ENCODE data around the gene WHRN. TPM values are rescaled to one million over a fixed set of nuclear protein-coding genes. Genes with fewer than 3 reads are reported as not detected.

Gene WHRN
- total and polyA plus RNA-seq, 2 of the 8 experiments (the other 6 are each of a cell fraction or from before 2014, with no cell fraction given) = 4.4 to 7.7 TPM

- no peak overlapping the region for H2BK15ac ChIP-seq (ENCODE audit: low read length)
- H3K23me2 ChIP-seq (ENCODE audit: low read depth, low read length) = peaks cover 14% of the 10 kb centered on the region; the same call in 1 of the 2 replicates
- H2AFZ ChIP-seq (ENCODE audit: low read length) = peak overlapping the region; percentile 83; the same call in 1 of the 2 replicates
- H3K23ac ChIP-seq (ENCODE audit: insufficient read length) = no peak overlapping the region
- H3K36me3 ChIP-seq (ENCODE audit: control insufficient read depth in 2 of 4, insufficient read depth in 4 of 4, low read length in 3 of 4) = no peaks in the 10 kb centered on the region
- no peaks in the 10 kb centered on the region for H4K20me1 ChIP-seq (replicated peaks in 1 of 2; ENCODE audit: control insufficient read depth in 1 of 2, insufficient read depth in 2 of 2, low read length in 2 of 2)
- WGBS, 2 experiments (ENCODE audit: extremely low coverage in 1 of 2, insufficient coverage in 1 of 2, insufficient read length in 1 of 2, insufficient replicate concordance in 2 of 2, low coverage in 1 of 2, low lambda C conversion rate in 2 of 2, missing lambda C conversion rate in 1 of 2) = 68% methylated on average over 7 of the region's 7 CpGs; no CpG with 5 or more reads in 1 of the 2 experiments
- no peak overlapping the region for H3K4ac ChIP-seq (replicated peaks; ENCODE audit: insufficient read length, low read depth, low read length)
- no peaks in the 10 kb centered on the region for H3K9me3 ChIP-seq (ENCODE audit: insufficient read depth in 2 of 2, low read depth in 1 of 2, low read length in 1 of 2)
- DNase-seq (ENCODE audit: low read depth in 1 of 2, low spot score in 2 of 2) (no peak), FAIRE-seq (no peak)
- H3K14ac ChIP-seq (ENCODE audit: insufficient read length) = no peak overlapping the region
- peak overlapping the region in 1 of 4 experiments; percentile 28; a peak in 1 of 7 replicates for H3K9ac ChIP-seq (replicated peaks in 1 of 4; ENCODE audit: extremely low read depth in 1 of 4, low read depth in 3 of 4, low read length in 3 of 4)
- H4K5ac ChIP-seq (ENCODE audit: insufficient read length, low read depth, low read length) = no peak overlapping the region
- ChIA-PET POLR2A (ENCODE audit: partially characterized antibody) (interaction anchor here (0.9 kb wide), 2 partner anchors 23 to 82 kb away, joined by 3 to 4 read pairs; partner anchors contain the start of gene ATP6V1G1), CTCF (ENCODE audit: partially characterized antibody) (interaction anchor here (1.0 to 10.1 kb wide), 5 partner anchors 10 to 74 kb away, joined by 3 to 97 read pairs (median 3); no protein-coding TSS in a partner anchor)
- peaks cover 2 to 14% (median 8%) of the 10 kb centered on the region in 4 experiments; a peak in 6 of 7 replicates for H3K27me3 ChIP-seq (replicated peaks in 1 of 4; ENCODE audit: control insufficient read depth in 3 of 4, extremely low read depth in 1 of 4, insufficient read depth in 3 of 4, low read length in 3 of 4)
- no peak overlapping the region for H3K27ac ChIP-seq (ENCODE audit: low read depth, low read length)
- no peaks in the 10 kb centered on the region for H3K79me2 ChIP-seq (ENCODE audit: control insufficient read depth in 1 of 2, insufficient read depth in 2 of 2, low read length in 2 of 2)
- peaks cover 10 to 22% (median 16%) of the 10 kb centered on the region in 4 experiments for H3K4me1 ChIP-seq (replicated peaks in 1 of 4; ENCODE audit: control insufficient read depth in 3 of 4, insufficient read depth in 4 of 4, low read length in 3 of 4)
- H2AK5ac ChIP-seq (ENCODE audit: low read depth, low read length) = no peak overlapping the region
- no peaks in the 10 kb centered on the region for H3K79me1 ChIP-seq (ENCODE audit: low read depth, low read length)
- no peak overlapping the region for H4K8ac ChIP-seq (ENCODE audit: extremely low read depth, insufficient read depth, low read length)
- no peak overlapping the region for H2BK5ac ChIP-seq (ENCODE audit: low read depth, low read length)
- peak overlapping the region; percentile 67 to 73 for H3K4me2 ChIP-seq (ENCODE audit: insufficient read depth in 1 of 2, low read depth in 2 of 2, low read length in 2 of 2)
- TF ChIP-seq SRF (IDR thresholded peaks at IDR 0.05; ENCODE audit: low read depth, low read length) (no peak), TCF12 (IDR thresholded peaks at IDR 0.05; ENCODE audit: low read depth, low read length) (no peak), RXRA (IDR thresholded peaks at IDR 0.05; ENCODE audit: insufficient read depth, low read depth, low read length) (no peak), BACH1 (IDR thresholded peaks at IDR 0.05; ENCODE audit: low read length) (no peak), ASH2L (IDR thresholded peaks at IDR 0.05; ENCODE audit: low read length) (no peak), E2F6 (IDR thresholded peaks at IDR 0.05) (no peak), SAP30 (IDR thresholded peaks at IDR 0.05; ENCODE audit: insufficient read depth, insufficient replicate concordance, low read length) (no peak)
- H2BK12ac ChIP-seq (ENCODE audit: low read depth, low read length) = no peak overlapping the region
- no peak overlapping the region for H2BK20ac ChIP-seq (ENCODE audit: low read length)
- no peak overlapping the region for H3K56ac ChIP-seq (replicated peaks; ENCODE audit: insufficient read length, low read depth, low read length)
- H2BK120ac ChIP-seq (replicated peaks; ENCODE audit: low read depth, low read length) = no peak overlapping the region
- peak overlapping the region; percentile 56 to 68 (median 65); a peak in 7 of 8 replicates for H3K4me3 ChIP-seq (ENCODE audit: extremely low read depth in 1 of 4, insufficient read depth in 2 of 4, low read depth in 3 of 4, low read length in 4 of 4)
- no peak overlapping the region for H3K18ac ChIP-seq (ENCODE audit: extremely low read depth, low read length)
- no peak overlapping the region for H4K91ac ChIP-seq (replicated peaks; ENCODE audit: insufficient read length, low read length)
Measured at GRCh38 chr9:114506082-114506390, 763 bp upstream of the WHRN start.

Measured in H1 (cell line).